ENCODE results near the gene PIP4K2A. TPM values are rescaled to one million over a fixed set of nuclear protein-coding genes. Genes with fewer than 3 reads are reported as not detected.
"Not testable (repeated sequence)": the region's sequence is repeated elsewhere in the genome, so short reads cannot be mapped to it uniquely, and the experiment has no call there.

Gene PIP4K2A
- total and polyA plus RNA-seq, 2 donors (not counting 3 experiments of a cell fraction or from before 2014, with no cell fraction given), result 11.8 to 32.6 TPM

DNA sequence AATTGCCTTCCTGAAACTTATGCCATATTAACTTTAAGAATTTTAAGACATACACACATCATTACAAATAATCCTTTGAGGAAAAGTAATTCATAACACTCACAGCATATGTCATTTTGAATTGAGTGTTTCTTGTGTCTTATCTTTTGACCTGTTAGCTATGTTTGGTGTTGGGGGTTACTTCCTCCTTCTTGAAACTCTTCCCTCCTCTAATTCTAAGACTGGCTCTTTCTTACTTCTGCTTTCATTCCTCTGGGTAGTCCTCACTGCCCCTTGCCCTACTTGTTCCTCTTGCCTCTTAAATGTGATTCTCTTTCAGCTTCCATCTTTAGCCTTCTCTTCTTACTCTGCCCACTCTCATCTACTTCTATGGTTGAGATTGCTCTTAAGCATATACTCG, 28.3 kb upstream of the PIP4K2A start:
- Histone ChIP-seq H3K9me1 (replicated peaks; ENCODE audit: control insufficient read depth, extremely low read depth, insufficient read depth, low read length) (no peaks in the 10 kb centered on the region), H3K4me3 (replicated peaks in 1 of 3; ENCODE audit: insufficient read depth in 1 of 3, low read depth in 1 of 3, low read length in 3 of 3) (no peak overlapping the region), H3K79me2 (ENCODE audit: control insufficient read depth, insufficient read depth, low read length) (no peaks in the 10 kb centered on the region), H3K27me3 (ENCODE audit: control insufficient read depth in 2 of 2, insufficient read depth in 2 of 2, low read length in 2 of 2) (no peaks in the 10 kb centered on the region), H3K36me3 (ENCODE audit: control insufficient read depth in 2 of 2, extremely low read depth in 1 of 2, insufficient read depth in 2 of 2, low read length in 2 of 2) (no peaks in the 10 kb centered on the region), H3K9ac (replicated peaks; ENCODE audit: extremely low read depth, insufficient read depth, low read length) (no peak overlapping the region), H3K9me3 (replicated peaks; ENCODE audit: control insufficient read depth, insufficient read depth, low read length) (no peaks in the 10 kb centered on the region), H4K20me1 (replicated peaks; ENCODE audit: control insufficient read depth, extremely low read depth, insufficient read depth, low read length) (no peaks in the 10 kb centered on the region), H2AFZ (ENCODE audit: low read depth, low read length) (no peak overlapping the region), H3K27ac (ENCODE audit: insufficient read depth, low read depth, low read length) (no peak overlapping the region), H3K4me2 (ENCODE audit: insufficient read depth, low read length) (no peak overlapping the region), H3K4me1 (ENCODE audit: control insufficient read depth, extremely low read depth, insufficient read depth, low read length) (peaks cover 5% of the 10 kb centered on the region)
- no TSS peak for BruUV-seq (replicated peaks)
- FAIRE-seq, result no peak
- ChIA-PET CTCF (interaction anchor here (1.6 to 1.7 kb wide), 2 partner anchors 10 to 11 kb away, joined by 4 to 5 read pairs; no protein-coding TSS in a partner anchor), POLR2A (no interaction called here)
- intact Hi-C loops (cut with micrococcal nuclease) (no loop called here), dilution Hi-C loops (cut with MboI; ENCODE audit: extremely low pct_ligation_motif_present, low sequenced_read_pairs) (no loop called here)
- DNase-seq (ENCODE audit: low read depth, low spot score), result no peak
- TF ChIP-seq MYC (IDR thresholded peaks at IDR 0.05; ENCODE audit: low read depth, low read length) (no peak), JUN (IDR thresholded peaks at IDR 0.05; ENCODE audit: borderline replicate concordance, insufficient read depth, insufficient read length, low read depth) (no peak), CTCF (IDR thresholded peaks at IDR 0.05; ENCODE audit: extremely low read depth in 1 of 2, insufficient read depth in 1 of 2, low read depth in 1 of 2, low read length in 2 of 2) (no peak), POLR2A (IDR thresholded peaks at IDR 0.05; ENCODE audit: low read depth, low read length) (no peak), GATA2 (IDR thresholded peaks at IDR 0.05; ENCODE audit: insufficient read depth, insufficient read length, low read depth, low read length) (no peak), FOS (IDR thresholded peaks at IDR 0.05; ENCODE audit: borderline replicate concordance, insufficient read depth, low read length) (no peak), EZH2 (IDR thresholded peaks at IDR 0.05; ENCODE audit: borderline replicate concordance, low read depth, low read length, severe bottlenecking) (no peak), POLR2AphosphoS5 (IDR thresholded peaks at IDR 0.05; ENCODE audit: insufficient read depth, low read depth, low read length) (no peak)
- TF ChIP-seq, protein P1, sequence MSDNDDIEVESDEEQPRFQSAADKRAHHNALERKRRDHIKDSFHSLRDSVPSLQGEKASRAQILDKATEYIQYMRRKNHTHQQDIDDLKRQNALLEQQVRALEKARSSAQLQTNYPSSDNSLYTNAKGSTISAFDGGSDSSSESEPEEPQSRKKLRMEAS (IDR thresholded peaks at IDR 0.05; ENCODE audit: insufficient read depth, insufficient read length), result no peak

DNA sequence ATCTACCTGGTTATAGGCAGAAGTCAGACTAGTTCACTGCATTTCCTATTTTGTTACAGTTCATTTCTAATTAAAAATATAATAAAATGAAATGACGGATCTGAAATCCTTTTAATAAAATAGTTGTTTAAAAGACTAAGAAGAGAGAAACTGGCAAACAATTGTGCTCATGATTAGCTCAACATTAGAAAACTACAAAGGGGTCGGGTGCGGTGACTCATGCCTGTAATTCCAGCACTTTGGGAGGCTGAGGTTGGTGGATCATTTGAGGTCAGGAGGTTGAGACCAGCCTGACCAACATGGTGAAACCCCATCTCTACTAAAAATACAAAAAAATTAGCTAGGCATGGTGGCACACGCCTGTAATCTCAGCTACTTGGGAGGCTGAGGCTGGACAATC, 27.3 kb upstream of the PIP4K2A start:
- FAIRE-seq; H3K9ac ChIP-seq (replicated peaks; ENCODE audit: extremely low read depth, insufficient read depth, low read length); H3K27me3 ChIP-seq (ENCODE audit: control insufficient read depth in 2 of 2, insufficient read depth in 2 of 2, low read length in 2 of 2); H3K27ac ChIP-seq (ENCODE audit: insufficient read depth, low read depth, low read length); DNase-seq (ENCODE audit: low read depth, low spot score); BruUV-seq (replicated peaks); H3K4me1 ChIP-seq (ENCODE audit: control insufficient read depth, extremely low read depth, insufficient read depth, low read length); H3K79me2 ChIP-seq (ENCODE audit: control insufficient read depth, insufficient read depth, low read length); intact Hi-C loops (cut with micrococcal nuclease); H4K20me1 ChIP-seq (replicated peaks; ENCODE audit: control insufficient read depth, extremely low read depth, insufficient read depth, low read length); H2AFZ ChIP-seq (ENCODE audit: low read depth, low read length); H3K4me3 ChIP-seq (replicated peaks in 1 of 3; ENCODE audit: insufficient read depth in 1 of 3, low read depth in 1 of 3, low read length in 3 of 3); dilution Hi-C loops (cut with MboI; ENCODE audit: extremely low pct_ligation_motif_present, low sequenced_read_pairs); H3K4me2 ChIP-seq (ENCODE audit: insufficient read depth, low read length); POLR2A ChIA-PET; H3K9me3 ChIP-seq (replicated peaks; ENCODE audit: control insufficient read depth, insufficient read depth, low read length); H3K9me1 ChIP-seq (replicated peaks; ENCODE audit: control insufficient read depth, extremely low read depth, insufficient read depth, low read length); H3K36me3 ChIP-seq (ENCODE audit: control insufficient read depth in 2 of 2, extremely low read depth in 1 of 2, insufficient read depth in 2 of 2, low read length in 2 of 2): not testable (repeated sequence)
- CTCF ChIA-PET, result interaction anchor here (0.9 to 2.4 kb wide), 3 partner anchors 9 to 24 kb away, joined by 3 to 12 read pairs (median 5); no protein-coding TSS in a partner anchor
